CD14-positive monocyte (primary cell): Measurements from ENCODE around the gene CDH2. TPM values are rescaled to one million over a fixed set of nuclear protein-coding genes. Genes with fewer than 3 reads are reported as not detected.

Source experiments
- DNase-seq, 3 donors: peaks; one replicate each; pipeline ENCODE4 v3.0.0-alpha.2; 2011 to 2022
- H2AFZ ChIP-seq: 2 replicates; pipeline ENCODE4 v1.6.0; 2012; ENCODE audit warnings: mild to moderate bottlenecking, low read depth, low read length, inconsistent platforms; ENCODE audit not compliant: insufficient read depth, poor library complexity, severe bottlenecking
- H3K27ac ChIP-seq, 2 donors: 1 replicate in 1 of 2; 2 replicates in 1 of 2; pipeline ENCODE4 v1.5.1; 2012 to 2013; ENCODE audit warnings: low read length in 2 of 2, control low read depth in 1 of 2, inconsistent platforms in 1 of 2, low read depth in 1 of 2, mild to moderate bottlenecking in 1 of 2
- H3K27me3 ChIP-seq, 2 donors: one replicate each; pipeline versions ENCODE4 v1.6.0 to v1.6.1; 2011 to 2013; ENCODE audit warnings: low read length in 2 of 2; ENCODE audit not compliant: control insufficient read depth in 2 of 2, insufficient read depth in 2 of 2
- H3K36me3 ChIP-seq, 2 donors: replicated peaks in 1 of 2; 1 replicate in 1 of 2; 2 replicates in 1 of 2; pipeline versions ENCODE4 v1.5.1 to v1.6.1; 2012 to 2013; ENCODE audit warnings: low read length in 2 of 2, control low read depth in 1 of 2, inconsistent platforms in 1 of 2, mild to moderate bottlenecking in 1 of 2; ENCODE audit not compliant: insufficient read depth in 2 of 2, control insufficient read depth in 1 of 2
- H3K4me1 ChIP-seq, 2 donors: 1 replicate in 1 of 2; 2 replicates in 1 of 2; pipeline versions ENCODE4 v1.5.1 to v1.6.1; 2012 to 2013; ENCODE audit warnings: low read length in 2 of 2, control low read depth in 1 of 2, inconsistent platforms in 1 of 2, mild to moderate bottlenecking in 1 of 2, moderate library complexity in 1 of 2; ENCODE audit not compliant: insufficient read depth in 2 of 2, control insufficient read depth in 1 of 2
- H3K4me2 ChIP-seq: replicated peaks from 2 replicates; pipeline ENCODE3; 2012; ENCODE audit warnings: low read length, moderate library complexity, mild to moderate bottlenecking; ENCODE audit not compliant: poor library complexity, severe bottlenecking; ENCODE audit errors: extremely low read depth
- H3K4me3 ChIP-seq, 3 experiments: fragments of 200-600 bp in 1 of 3; sonication (generic) in 1 of 3; replicated peaks in 1 of 3; 1 replicate in 2 of 3; 2 replicates in 1 of 3; pipeline ENCODE4 v1.5.1; 2011 to 2013; ENCODE audit warnings: low read length in 3 of 3, mild to moderate bottlenecking in 3 of 3, control low read depth in 2 of 3, low read depth in 2 of 3, inconsistent platforms in 1 of 3, moderate library complexity in 1 of 3
- H3K79me2 ChIP-seq: 2 replicates; pipeline ENCODE4 v1.6.0; 2012; ENCODE audit warnings: mild to moderate bottlenecking, control low read depth, inconsistent platforms, low read length, moderate library complexity; ENCODE audit not compliant: insufficient read depth
- H3K9ac ChIP-seq: 2 replicates; pipeline ENCODE4 v1.6.0; 2017; ENCODE audit warnings: low read length, mild to moderate bottlenecking; ENCODE audit not compliant: insufficient read depth, poor library complexity, severe bottlenecking
- H3K9me3 ChIP-seq, 2 donors: replicated peaks in 1 of 2; 1 replicate in 1 of 2; 2 replicates in 1 of 2; pipeline versions ENCODE4 v1.5.1 to v1.6.1; 2012 to 2013; ENCODE audit warnings: low read length in 2 of 2, control low read depth in 1 of 2; ENCODE audit not compliant: control insufficient read depth in 1 of 2, insufficient read depth in 1 of 2
- H4K20me1 ChIP-seq: 2 replicates; pipeline ENCODE4 v1.6.0; 2012; ENCODE audit warnings: mild to moderate bottlenecking, low read length, control low read depth, moderate library complexity; ENCODE audit not compliant: insufficient read depth
- H3K27ac Mint-ChIP-seq, 7 donors: one replicate each; pipeline ENCODE4 v1.8.0; 2020; ENCODE audit warnings: mild to moderate bottlenecking in 7 of 7, mixed read lengths in 7 of 7, moderate library complexity in 6 of 7, inconsistent platforms in 2 of 7
- H3K27me3 Mint-ChIP-seq, 3 donors: one replicate each; pipeline ENCODE4 v1.8.0; 2021 to 2022; ENCODE audit warnings: low read depth in 3 of 3, mild to moderate bottlenecking in 3 of 3, mixed read lengths in 3 of 3, moderate library complexity in 3 of 3, inconsistent platforms in 1 of 3
- H3K36me3 Mint-ChIP-seq, 2 donors: one replicate each; pipeline ENCODE4 v1.8.0; 2020; ENCODE audit warnings: mixed read lengths in 2 of 2, inconsistent platforms in 1 of 2, mild to moderate bottlenecking in 1 of 2
- H3K4me1 Mint-ChIP-seq: one replicate; pipeline ENCODE4 v1.8.0; 2020; ENCODE audit warnings: mild to moderate bottlenecking, mixed read lengths
- H3K4me3 Mint-ChIP-seq, 2 donors: one replicate each; pipeline ENCODE4 v1.8.0; 2020; ENCODE audit warnings: mild to moderate bottlenecking in 2 of 2, mixed read lengths in 2 of 2, moderate library complexity in 1 of 2
- H3K9me3 Mint-ChIP-seq, 7 donors: one replicate each; pipeline ENCODE4 v1.8.0; 2020 to 2022; ENCODE audit warnings: mixed read lengths in 7 of 7, mild to moderate bottlenecking in 6 of 7, moderate library complexity in 6 of 7, inconsistent platforms in 2 of 7
- WGBS: methylation state at CpG from one replicate; pipeline ENCODE4 v1.1.5; 2013; ENCODE audit warnings: missing lambda C conversion rate; ENCODE audit not compliant: insufficient coverage; 5-methylcytosine and 5-hydroxymethylcytosine counted together
- intact Hi-C, 2 donors: fragments of 100-400 bp; cut with micrococcal nuclease; formaldehyde crosslinking; loops; one replicate each; pipeline versions ENCODE4 v1.15.0 to v1.15.1; 2023
- polyA plus RNA-seq, 3 donors: library from polyadenylated mRNA; depleted of rRNA in 1 of 3; unstranded in 2 of 3; stranded (reverse) in 1 of 3; fragments of 300-500 nt in 2 of 3; fragments of >200 nt in 1 of 3; fragmentation: Illumina TruSeq in 2 of 3; gene quantifications; 1 replicate in 2 of 3; 2 replicates in 1 of 3; pipeline ENCODE4 v1.2.3, GENCODE V29; 2012 to 2021
- TF ChIP-seq, protein P1 (sequence below): fragments of 200-600 bp; IDR thresholded peaks from one replicate; pipeline ENCODE4 v1.8.0; 2022; ENCODE audit warnings: antibody characterized with exemption, mild to moderate bottlenecking

The CDH2 gene
- polyA plus RNA-seq, 3 donors: 0.03 to 0.32 (median 0.08) TPM

DNA sequence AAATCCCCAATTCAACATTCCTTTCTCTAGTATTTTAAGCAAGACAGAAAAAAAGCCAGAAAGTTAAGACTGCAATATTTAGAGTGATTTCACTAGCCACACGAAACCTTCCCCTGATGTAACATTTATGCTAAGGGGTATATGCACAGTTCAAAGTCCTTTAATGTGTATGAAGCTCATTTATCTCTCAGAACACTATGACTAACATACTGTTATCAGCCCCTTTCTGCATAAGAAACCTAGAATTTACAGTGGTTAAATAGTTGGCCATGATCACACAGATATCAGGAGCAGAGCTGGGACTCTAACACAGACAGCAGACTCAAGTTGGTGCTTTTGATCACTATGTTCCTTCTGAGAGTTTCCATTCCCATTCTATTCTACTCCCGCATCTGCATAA, 185.5 kb downstream of the CDH2 start:
- Histone ChIP-seq H3K79me2 (no peaks in the 10 kb centered on the region), H3K27ac (no peak overlapping the region), H3K4me2 (no peak overlapping the region), H3K9me3 (no peaks in the 10 kb centered on the region), H3K9ac (no peak overlapping the region), H3K4me3 (no peak overlapping the region), H4K20me1 (no peaks in the 10 kb centered on the region), H3K36me3 (no peaks in the 10 kb centered on the region), H3K27me3 (no peaks in the 10 kb centered on the region), H2AFZ (no peak overlapping the region), H3K4me1 (no peaks in the 10 kb centered on the region)
- H3K36me3 Mint-ChIP-seq: no peaks in the 10 kb centered on the region
- TF ChIP-seq, protein P1, sequence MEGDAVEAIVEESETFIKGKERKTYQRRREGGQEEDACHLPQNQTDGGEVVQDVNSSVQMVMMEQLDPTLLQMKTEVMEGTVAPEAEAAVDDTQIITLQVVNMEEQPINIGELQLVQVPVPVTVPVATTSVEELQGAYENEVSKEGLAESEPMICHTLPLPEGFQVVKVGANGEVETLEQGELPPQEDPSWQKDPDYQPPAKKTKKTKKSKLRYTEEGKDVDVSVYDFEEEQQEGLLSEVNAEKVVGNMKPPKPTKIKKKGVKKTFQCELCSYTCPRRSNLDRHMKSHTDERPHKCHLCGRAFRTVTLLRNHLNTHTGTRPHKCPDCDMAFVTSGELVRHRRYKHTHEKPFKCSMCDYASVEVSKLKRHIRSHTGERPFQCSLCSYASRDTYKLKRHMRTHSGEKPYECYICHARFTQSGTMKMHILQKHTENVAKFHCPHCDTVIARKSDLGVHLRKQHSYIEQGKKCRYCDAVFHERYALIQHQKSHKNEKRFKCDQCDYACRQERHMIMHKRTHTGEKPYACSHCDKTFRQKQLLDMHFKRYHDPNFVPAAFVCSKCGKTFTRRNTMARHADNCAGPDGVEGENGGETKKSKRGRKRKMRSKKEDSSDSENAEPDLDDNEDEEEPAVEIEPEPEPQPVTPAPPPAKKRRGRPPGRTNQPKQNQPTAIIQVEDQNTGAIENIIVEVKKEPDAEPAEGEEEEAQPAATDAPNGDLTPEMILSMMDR: no peak
- H3K4me1 Mint-ChIP-seq: no peaks in the 10 kb centered on the region
- no peak for DNase-seq
- no peak overlapping the region for H3K27ac Mint-ChIP-seq
- no peaks in the 10 kb centered on the region for H3K9me3 Mint-ChIP-seq
- no peak overlapping the region for H3K4me3 Mint-ChIP-seq
- H3K27me3 Mint-ChIP-seq: peaks cover 0 to 2% (median 0%) of the 10 kb centered on the region in 3 donors
- intact Hi-C loops: no loop called here
- WGBS: no CpG with 5 or more reads among the region's 2 CpGs

DNA sequence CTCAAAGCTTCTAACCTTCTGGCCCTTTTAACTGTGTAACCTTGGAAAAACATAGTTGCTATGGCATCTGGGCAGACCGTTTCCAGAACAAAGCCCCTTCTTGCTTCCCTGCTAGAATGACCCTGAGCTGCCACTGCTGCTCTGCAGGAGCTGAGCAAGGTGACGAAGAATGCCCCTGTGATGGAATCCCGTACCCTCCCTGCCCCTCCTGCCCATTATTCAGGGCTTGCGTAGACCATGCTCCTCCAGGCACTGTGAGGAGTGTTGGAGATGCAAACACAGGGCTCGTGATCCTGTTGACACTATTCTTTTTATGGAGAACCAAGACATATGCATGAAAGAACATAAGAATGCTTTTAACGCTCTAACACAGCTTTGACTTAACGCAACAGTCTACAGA, 191.1 kb downstream of the CDH2 start:
- H3K36me3 Mint-ChIP-seq: no peaks in the 10 kb centered on the region
- H3K4me1 ChIP-seq: no peaks in the 10 kb centered on the region
- 78% methylated on average over 1 of the region's 7 CpGs for WGBS
- no peaks in the 10 kb centered on the region for H4K20me1 ChIP-seq
- intact Hi-C loops: no loop called here
- no peak overlapping the region for H3K4me2 ChIP-seq
- H3K27me3 ChIP-seq: no peaks in the 10 kb centered on the region
- H3K4me3 ChIP-seq: no peak overlapping the region
- no peaks in the 10 kb centered on the region for H3K36me3 ChIP-seq
- H3K4me1 Mint-ChIP-seq: no peaks in the 10 kb centered on the region
- H3K27me3 Mint-ChIP-seq: no peaks in the 10 kb centered on the region
- H3K27ac ChIP-seq: no peak overlapping the region
- no peaks in the 10 kb centered on the region for H3K9me3 ChIP-seq
- no peak overlapping the region for H2AFZ ChIP-seq
- H3K79me2 ChIP-seq: no peaks in the 10 kb centered on the region
- TF ChIP-seq, protein P1: no peak
- peaks cover 0 to 5% (median 0%) of the 10 kb centered on the region in 7 donors for H3K9me3 Mint-ChIP-seq
- no peak overlapping the region for H3K9ac ChIP-seq
- no peak overlapping the region for H3K27ac Mint-ChIP-seq
- H3K4me3 Mint-ChIP-seq: no peak overlapping the region
- no peak for DNase-seq
